ENCODE results near the gene DOHH.

- TF ChIP-seq CTCF (IDR thresholded peaks at IDR 0.05; ENCODE audit: low read length) (no peak), EZH2 (IDR thresholded peaks at IDR 0.05; ENCODE audit: borderline replicate concordance, low read length) (no peak)
Measured at GRCh38 chr19:3492919-3493318, 7.6 kb downstream of the DOHH start.
